GM18508 (cell line): ENCODE data around the gene ACR.

Source experiments
- ATAC-seq: cut with Tn5 transposase; IDR thresholded peaks from one replicate; pipeline ENCODE4 v1.9.1; 2021; ENCODE audit warnings: moderate number of reproducible peaks; ENCODE audit not compliant: insufficient read depth, unreplicated experiment

Gene ACR

DNA sequence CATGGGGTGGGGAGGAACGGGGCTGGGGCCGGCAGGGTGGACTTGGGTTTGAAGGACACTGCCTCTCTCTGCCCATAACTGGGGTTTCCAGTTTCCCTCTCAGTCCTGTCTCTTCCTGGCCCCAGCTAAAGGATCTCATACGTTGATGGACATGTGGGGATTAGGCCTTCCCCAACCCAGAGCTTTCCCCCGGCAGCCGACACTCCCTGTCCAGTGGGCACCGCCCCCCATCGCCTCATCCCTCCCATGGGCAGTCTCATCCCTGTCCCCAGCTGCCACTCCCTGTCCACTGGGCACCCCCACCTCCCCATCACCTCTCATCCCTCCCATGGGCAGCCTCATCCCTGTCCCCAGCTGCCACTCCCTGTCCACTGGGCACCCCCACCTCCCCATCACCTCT lies 22.2 kb upstream of the ACR start:
- no peak for ATAC-seq

DNA sequence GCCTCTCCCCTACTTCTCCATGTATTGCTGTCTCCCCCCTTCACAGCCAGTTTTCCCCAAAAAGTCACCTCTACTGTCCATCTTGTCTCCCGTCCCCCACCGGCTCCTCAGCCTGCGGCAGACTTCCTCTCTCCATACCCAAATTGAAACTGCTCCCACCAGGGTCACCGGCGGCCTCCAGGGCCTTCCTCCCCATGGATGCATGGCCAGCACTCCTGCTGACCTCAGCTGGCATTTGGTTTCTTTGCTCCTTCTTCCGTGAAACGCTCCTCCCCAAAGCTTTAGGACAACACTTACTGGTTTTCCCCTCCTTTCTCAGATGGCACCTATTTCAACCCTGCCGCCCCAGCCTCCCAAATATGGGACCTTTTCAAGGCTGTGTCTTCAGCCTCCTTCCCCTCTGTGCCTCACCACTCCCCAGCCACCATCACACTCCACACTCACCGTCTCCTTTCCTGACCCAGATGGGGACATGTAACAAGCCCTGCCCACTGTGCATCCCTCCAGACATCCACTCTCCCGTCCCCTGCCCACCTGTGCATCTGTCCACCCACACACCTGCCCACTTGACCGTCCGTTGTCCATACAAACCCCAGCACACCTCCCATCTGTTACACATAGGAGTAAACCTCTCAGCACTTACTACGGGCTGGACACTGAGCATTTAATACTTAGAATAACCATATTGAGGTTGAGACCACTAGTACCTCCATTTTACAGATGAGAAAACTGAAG lies 21.5 kb upstream of the ACR start:
- ATAC-seq, result no peak

DNA sequence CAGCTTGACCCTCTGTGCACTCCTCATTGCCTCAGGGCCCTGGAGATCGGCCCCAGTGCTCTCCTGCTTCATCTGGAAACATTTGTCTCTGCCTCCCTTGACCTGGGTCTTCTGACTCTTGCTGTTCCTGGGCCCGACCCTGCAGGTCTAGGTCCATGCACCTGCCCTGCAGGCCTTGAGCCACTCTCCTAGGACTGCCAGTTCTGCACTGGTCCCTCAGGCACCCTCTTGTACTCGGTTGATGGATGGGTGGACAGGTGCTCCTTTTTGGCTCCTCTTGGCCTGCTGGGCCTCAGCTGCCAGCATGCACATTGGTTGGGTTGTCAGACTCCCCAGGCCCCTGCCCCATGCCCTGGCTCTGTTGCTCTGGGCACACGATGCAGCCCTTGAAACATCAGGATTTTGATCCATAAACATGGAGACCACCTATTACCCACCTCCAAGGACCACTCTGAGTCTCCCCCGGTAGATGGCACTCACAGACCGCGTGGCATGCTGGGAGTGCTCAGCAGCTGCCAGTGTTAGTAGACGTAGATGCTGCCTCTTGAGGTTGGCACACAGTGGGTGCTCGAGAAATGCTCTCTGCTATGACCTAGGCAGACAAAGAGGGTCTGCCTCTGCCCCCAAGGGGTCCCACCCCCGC lies 20.2 kb upstream of the ACR start:
- no peak for ATAC-seq

DNA sequence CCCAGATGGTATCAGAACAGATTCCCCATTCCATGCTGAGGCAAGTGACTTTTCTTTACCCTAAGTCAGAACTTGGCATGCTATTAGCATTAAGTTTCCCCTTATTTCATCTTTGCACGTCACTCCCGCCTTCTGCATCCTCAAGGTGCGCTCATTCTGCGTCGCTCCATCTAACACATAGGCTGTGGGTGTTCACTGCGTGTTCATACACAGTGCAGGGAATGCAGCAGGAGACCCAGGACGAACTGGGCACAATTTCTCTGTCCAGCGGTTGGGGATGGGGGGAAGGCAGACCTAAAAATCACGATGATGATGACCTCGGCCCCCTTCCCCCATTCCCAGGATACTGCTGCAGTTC lies 19.7 kb upstream of the ACR start:
- ATAC-seq, result no peak

DNA sequence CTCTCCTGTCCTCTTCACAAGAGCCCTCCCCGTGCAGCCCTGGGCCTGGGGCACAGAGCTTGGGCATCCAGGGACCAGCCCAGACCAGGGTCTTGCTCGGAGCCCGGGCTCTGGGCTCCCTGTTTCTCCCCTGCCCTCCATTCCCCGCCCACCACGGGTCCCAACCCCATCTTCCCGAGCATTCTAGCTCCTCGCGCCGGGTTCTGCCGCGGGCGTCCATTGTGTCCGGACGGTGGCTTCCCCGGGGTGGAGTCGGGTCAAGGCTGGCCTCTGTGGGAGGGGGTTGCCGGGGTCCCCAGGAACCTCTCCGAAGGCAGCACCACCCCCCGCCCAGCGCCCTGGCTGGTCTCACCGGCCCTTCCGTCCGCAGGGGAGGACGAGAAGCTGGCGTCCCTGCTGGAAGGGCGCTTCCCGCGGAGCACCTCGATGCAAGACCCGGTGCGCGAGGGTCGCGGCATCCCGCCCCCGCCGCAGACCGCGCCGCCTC lies 18.1 kb upstream of the ACR start:
- ATAC-seq, result no peak

DNA sequence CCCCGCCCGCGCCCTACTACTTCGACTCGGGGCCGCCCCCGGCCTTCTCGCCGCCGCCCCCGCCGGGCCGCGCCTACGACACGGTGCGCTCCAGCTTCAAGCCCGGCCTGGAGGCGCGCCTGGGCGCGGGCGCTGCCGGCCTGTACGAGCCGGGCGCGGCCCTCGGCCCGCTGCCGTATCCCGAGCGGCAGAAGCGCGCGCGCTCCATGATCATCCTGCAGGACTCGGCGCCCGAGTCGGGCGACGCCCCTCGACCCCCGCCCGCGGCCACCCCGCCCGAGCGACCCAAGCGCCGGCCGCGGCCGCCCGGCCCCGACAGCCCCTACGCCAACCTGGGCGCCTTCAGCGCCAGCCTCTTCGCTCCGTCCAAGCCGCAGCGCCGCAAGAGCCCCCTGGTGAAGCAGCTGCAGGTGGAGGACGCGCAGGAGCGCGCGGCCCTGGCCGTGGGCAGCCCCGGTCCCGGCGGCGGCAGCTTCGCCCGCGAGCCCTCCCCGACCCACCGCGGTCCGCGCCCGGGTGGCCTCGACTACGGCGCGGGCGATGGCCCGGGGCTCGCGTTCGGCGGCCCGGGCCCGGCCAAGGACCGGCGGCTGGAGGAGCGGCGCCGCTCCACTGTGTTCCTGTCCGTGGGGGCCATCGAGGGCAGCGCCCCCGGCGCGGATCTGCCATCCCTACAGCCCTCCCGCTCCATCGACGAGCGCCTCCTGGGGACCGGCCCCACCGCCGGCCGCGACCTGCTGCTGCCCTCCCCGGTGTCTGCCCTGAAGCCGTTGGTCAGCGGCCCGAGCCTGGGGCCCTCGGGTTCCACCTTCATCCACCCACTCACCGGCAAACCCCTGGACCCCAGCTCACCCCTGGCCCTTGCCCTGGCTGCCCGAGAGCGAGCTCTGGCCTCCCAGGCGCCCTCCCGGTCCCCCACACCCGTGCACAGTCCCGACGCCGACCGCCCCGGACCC lies 17.4 kb upstream of the ACR start:
- ATAC-seq, result no peak

DNA sequence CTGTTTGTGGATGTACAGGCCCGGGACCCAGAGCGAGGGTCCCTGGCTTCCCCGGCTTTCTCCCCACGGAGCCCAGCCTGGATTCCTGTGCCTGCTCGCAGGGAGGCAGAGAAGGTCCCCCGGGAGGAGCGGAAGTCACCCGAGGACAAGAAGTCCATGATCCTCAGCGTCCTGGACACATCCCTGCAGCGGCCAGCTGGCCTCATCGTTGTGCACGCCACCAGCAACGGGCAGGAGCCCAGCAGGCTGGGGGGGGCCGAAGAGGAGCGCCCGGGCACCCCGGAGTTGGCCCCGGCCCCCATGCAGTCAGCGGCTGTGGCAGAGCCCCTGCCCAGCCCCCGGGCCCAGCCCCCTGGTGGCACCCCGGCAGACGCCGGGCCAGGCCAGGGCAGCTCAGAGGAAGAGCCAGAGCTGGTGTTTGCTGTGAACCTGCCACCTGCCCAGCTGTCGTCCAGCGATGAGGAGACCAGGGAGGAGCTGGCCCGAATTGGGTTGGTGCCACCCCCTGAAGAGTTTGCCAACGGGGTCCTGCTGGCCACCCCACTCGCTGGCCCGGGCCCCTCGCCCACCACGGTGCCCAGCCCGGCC lies 16.7 kb upstream of the ACR start:
- no peak for ATAC-seq

DNA sequence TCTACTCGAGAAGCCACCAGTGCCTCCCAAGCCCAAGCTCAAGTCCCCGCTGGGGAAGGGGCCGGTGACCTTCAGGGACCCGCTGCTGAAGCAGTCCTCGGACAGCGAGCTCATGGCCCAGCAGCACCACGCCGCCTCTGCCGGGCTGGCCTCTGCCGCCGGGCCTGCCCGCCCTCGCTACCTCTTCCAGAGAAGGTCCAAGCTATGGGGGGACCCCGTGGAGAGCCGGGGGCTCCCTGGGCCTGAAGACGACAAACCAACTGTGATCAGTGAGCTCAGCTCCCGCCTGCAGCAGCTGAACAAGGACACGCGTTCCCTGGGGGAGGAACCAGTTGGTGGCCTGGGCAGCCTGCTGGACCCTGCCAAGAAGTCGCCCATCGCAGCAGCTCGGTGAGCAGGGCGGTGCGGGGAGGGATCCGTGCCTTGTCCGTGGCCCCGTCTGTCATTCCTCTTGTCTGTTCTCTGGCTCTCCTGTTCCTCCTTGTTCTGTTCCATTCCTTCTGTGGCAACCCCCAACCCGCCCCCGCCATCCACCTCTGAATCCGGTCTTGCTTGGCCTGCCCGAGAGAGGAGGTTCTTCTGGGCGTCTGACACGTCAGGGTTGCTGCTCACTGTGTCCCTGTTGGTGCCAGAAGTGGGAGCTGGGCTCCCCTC lies 15.8 kb upstream of the ACR start:
- ATAC-seq, result no peak

DNA sequence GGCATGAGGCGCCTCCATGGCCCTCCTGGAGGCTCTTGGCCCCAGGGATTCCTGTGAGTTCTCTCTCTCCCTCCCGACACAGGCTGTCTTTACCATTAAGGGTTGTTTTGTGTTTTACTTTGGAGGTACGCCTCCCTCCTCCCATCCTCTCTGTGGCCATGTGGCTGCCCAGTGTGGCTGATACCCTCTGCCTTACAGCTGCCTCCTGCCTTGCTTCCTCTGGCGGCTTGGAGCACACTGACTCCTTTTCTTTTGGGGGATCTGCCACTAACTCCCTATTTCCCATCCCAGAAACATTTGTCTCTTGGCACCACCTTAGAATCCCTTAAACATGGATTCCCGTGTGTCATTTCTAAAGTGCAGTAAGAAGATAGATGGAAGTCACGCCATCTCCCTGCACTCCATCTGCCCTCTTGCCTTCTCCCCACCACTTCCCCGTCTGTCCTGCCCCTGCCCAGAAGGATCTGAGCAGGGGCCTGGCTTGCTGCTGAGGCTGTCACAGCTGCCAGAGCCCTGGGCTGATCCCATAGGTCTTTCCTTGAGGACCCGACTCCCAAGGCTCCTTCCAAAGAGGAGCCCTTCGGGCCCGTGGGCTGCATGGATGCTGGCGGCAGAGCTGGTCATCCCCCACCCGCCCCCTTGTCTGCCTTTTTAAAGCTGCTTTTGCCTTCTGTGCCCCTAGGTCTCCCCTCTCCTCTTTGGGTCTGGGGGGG lies 15.1 kb upstream of the ACR start:
- ATAC-seq, result no peak

DNA sequence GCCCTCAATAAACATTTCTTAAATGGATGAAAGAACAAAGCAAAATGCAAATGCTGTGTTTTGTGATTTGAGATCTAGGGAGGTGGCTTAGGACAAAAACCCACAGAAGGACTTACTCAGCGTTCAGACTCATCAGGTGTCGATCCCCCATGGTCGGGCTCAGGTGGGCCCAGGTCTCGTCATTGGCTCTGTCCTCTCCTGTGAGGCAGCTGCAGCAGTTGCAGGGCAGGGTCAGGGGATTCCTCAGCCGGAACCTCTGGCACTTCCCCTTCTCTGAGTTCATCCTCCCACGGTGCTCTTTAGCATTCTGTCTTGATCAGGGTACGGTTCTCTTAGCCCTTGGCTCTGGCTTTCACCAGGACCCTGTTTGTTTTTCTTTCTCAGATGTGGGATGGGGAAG lies 14.0 kb upstream of the ACR start:
- ATAC-seq, result no peak

DNA sequence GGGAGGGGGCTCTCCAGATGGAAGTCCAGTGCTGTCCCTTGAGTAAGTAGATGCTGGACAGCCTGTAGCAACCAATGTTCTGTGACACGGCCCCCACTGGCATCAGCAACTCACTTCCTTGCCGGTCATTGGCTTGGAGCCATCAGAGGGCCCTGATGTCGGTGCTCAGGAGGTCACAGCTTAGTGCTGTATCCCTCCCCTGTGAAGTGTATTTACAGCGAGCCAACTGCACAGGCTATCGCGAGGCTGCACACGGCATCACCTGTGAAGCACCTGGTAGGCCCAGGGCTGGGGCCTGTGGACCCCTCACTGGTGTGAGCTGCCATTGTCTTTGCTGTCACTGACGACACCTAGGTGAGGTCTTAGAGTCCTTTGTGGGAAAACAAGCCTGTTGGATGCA lies 13.4 kb upstream of the ACR start:
- no peak for ATAC-seq

DNA sequence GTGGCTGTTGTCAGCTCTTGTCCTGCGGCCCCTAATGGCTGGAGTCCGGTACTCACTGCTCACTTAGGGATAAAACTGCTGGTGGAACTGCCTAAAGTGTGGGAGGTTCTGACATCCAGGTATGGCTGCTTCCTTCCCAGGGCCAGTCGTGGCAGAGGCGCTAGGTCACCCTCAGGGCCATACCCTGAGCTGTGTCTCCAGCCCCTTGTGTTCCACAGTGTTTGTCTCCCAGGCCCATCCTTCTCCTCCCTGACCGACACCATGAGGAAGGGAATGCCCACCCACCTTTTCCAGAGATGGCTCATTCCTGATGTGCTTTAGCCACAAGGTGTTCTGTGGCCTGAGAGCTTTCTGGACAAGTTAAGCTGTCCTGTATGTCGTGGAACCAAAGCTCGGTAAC lies 12.4 kb upstream of the ACR start:
- ATAC-seq, result no peak

DNA sequence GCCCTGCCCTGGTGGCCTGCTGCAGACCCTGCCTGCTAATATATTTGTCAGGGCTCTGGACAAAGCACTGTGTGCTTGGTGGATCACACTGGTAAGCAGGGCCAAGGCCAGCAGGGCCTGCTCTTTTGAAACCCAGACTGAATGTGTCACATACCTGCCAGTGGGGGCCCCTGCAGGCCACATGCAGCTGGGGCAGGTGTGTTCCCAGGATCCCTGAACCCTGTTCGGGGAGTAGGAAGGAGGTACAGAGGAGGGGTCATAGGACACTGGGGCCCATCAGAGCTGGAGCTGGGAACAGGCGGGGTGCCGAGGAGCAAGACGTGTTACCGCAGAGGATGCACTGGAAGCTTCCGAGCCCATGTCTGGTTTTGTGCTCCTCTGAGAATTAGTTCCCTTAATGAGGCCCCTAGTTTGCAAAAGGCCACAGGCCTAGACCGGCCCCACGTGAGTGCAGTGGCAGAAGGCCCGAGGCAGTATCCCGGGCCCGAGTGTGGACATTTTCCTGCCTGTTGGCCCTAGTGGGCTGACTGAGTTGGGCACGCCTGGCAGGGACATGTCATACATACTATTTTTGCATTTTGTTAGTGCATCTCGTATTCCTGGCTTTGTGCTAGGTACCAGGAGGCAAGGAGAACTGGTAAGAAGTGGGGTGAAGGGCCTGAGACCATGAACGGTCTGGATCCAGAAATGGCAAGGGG lies 11.2 kb upstream of the ACR start:
- no peak for ATAC-seq

DNA sequence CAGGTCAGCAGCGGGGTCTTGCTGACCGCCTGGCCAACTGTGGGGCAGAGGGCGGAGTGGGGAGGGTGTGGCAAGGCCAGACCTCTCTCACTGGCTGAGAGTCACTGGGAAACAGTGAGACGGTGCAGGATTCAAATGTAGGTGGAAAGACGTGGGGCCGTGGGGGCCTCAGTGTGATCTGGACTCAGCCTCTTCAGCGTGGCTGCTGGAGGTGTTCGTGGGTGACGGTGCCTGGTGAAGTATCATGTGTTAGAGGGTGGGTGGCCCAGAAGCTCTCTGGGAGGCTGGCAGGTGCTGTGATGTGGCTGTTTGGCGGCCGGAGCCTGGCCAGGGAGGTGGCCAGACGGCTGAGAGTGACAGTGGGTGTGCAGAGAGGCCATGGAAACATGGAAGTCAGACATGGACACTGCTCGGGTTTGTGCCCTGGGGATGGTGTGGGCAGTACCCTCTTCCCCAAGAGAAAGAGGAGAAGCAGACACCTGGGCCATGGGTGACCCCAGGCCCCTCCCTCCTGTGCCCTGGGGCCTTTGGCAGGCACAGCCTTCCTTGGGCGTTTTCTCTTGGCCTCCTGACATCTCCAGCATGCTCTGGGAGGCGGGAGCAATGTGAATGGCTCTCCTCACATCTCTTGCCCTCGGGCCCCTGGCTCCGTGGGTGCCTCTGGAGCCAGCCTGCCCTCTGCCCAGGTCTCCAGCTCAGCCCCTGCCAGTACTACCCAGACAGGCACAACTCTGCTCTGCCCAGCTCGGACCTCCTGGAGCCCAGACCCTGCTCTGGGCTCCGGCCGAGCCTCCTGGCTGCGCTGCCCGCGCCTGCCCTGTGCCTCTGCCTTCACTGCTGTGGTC lies 10.1 kb upstream of the ACR start:
- ATAC-seq, result no peak

DNA sequence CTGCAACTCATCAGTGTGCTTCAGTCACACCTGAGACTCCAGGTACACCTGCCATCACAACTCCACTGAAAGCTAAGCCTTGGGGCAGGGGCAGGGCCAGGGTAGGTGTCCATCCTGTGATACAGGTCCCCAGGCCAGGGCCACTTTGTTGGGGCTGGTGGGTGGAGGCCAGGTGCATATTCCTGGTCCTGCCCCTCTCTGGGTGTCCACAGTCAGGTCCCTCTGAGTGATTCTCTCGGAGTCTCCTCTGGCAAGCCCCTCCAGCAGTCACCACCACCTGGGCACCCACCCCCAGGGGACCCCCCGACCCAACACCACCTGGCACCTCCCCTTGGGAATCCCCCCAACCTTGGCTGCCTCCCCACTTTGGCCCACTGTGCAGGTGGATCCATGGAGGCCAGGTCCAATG lies 9.5 kb upstream of the ACR start:
- no peak for ATAC-seq

DNA sequence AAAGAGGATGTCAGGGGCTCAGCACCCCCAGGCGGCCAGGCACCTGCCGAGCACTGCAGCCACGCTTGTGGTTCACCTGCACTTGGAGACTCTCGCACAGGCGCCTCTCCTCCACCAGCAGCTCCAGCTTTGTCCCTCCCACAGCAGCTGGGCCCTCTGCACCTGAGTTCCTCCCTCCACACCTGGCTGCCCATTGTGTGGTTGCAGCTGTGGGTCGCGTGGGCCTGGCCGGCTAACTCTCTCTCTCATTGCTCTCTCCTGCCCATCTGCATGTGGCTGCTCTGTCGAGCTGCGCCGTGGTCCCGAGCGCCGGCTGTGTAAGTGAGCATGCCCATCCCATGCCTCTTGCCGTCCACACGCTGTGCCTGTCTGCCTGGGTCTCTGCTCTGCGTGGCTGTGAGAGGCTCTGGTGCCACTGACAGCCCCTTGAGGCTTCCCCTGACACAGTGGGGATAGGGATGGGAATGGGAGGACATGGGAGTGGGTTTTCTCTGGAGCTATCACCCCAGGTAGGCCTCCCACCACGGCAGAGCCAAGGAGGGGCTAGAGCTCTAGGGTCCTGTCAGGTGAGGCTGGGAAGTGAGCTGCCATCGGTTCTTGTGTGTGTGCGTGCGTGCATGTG lies 8.5 kb upstream of the ACR start:
- ATAC-seq, result no peak

DNA sequence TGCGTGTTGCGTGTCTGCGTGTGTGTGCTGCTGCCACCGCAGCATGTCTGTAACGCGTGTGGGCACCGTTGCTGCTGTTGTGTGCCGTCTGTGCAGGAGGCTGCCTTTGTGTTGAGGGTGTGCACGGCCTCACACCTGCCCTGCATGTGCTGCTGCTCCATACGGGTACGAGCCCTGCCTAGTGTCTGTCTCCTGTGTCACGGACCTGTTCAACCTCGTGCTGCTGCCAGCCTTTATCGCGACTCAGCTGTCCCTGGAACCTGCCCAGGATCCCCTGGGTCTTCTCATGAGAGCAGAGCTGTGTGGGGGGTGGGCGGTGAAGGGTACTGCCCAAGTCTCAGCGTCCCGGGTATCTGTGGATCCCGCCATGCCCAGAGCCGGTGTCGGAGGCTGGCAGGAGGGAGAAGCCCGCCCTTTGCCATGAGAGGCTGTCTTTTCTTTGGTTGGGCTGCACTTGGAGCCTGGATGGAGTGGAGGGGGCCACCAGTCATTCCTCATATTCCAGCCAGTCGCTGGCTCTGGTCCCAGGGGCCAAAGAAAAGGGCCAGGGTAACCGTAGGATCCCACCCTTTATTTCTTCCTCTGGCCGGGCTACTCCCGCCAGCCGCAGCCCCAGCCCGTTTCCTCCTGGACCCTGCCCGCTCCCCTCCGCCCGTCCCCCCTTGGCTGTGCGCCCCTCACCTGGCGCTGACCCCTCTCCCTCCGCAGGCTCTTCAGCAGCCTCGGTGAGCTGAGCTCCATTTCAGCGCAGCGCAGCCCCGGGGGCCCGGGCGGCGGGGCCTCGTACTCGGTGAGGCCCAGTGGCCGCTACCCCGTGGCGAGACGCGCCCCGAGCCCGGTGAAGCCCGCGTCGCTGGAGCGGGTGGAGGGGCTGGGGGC lies 7.8 kb upstream of the ACR start:
- ATAC-seq, result no peak
